Measurements from ENCODE around the gene FGD4.
"Not testable (repeated sequence)": the region's sequence is repeated elsewhere in the genome, so short reads cannot be mapped to it uniquely, and the experiment has no call there.

The FGD4 gene

DNA sequence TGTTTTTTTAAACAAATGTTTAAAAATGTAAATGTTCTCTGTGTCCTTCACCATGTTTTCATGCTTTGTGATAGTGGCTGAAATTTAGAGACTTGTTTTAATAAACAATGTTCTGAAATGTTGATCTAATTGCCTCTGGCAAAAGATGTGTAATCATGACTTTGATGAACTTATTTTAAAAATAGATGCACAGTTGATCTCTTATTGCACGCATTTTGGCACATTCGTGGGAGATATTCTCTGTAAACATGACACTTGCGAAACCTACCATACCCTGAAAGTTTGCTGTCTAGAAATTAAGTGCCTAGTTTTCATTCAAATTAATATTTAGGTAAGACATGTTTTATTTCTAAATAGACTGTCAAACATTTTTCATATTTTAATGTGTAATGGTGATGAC lies 160.1 kb downstream of the FGD4 start:
- Histone ChIP-seq H2BK15ac (ENCODE audit: low read length) (no peak overlapping the region), H3K18ac (ENCODE audit: low read length) (no peak overlapping the region), H2BK120ac (ENCODE audit: low read depth, low read length) (no peak overlapping the region), H4K8ac (ENCODE audit: low read depth, low read length) (no peak overlapping the region), H3K23ac (ENCODE audit: low read depth, low read length, poor library complexity) (no peak overlapping the region), H2AK5ac (ENCODE audit: low read depth, low read length) (no peak overlapping the region), H3K27ac (replicated peaks; ENCODE audit: low read length) (no peak overlapping the region), H2BK5ac (ENCODE audit: low read length) (no peak overlapping the region), H3K27me3 (ENCODE audit: control insufficient read depth in 3 of 3, insufficient read depth in 3 of 3, low read depth in 1 of 3, low read length in 3 of 3) (no peaks in the 10 kb centered on the region), H3K36me3 (replicated peaks in 1 of 2; ENCODE audit: control insufficient read depth in 2 of 2, insufficient read depth in 2 of 2, low read length in 2 of 2) (peaks cover 6% of the 10 kb centered on the region in 2 donors), H3K79me1 (ENCODE audit: low read depth, low read length) (peaks cover 6% of the 10 kb centered on the region), H3K4me3 (ENCODE audit: low read length in 2 of 2) (no peak overlapping the region), H3K9ac (ENCODE audit: low read depth, low read length, poor library complexity) (no peak overlapping the region), H3K4me1 (ENCODE audit: control insufficient read depth in 2 of 2, insufficient read depth in 1 of 2, low read depth in 1 of 2, low read length in 2 of 2) (peaks cover 5 to 8% of the 10 kb centered on the region in 2 donors), H3K4me2 (ENCODE audit: insufficient read depth, low read length, poor library complexity, severe bottlenecking) (no peak overlapping the region), H3K9me3 (replicated peaks in 1 of 2; ENCODE audit: control insufficient read depth in 2 of 2, insufficient read depth in 1 of 2, low read depth in 1 of 2, low read length in 2 of 2) (peaks cover 3 to 6% of the 10 kb centered on the region in 2 donors), H3K14ac (ENCODE audit: low read length) (no peak overlapping the region), H4K91ac (ENCODE audit: low read depth, low read length, poor library complexity) (no peak overlapping the region), H2AFZ (ENCODE audit: low read length) (no peak overlapping the region), H3K4ac (ENCODE audit: low read length) (no peak overlapping the region), H2BK12ac (ENCODE audit: low read length) (no peak overlapping the region)
- no CpG with 5 or more reads among the region's 3 CpGs for WGBS, 2 donors (ENCODE audit: extremely low coverage in 2 of 2, insufficient read length in 2 of 2, insufficient replicate concordance in 1 of 2)
- no peak for DNase-seq (ENCODE audit: low spot score)

GRCh38 chr12:32560520-32560919 lies 161.2 kb downstream of the FGD4 start:
- DNase-seq (ENCODE audit: low spot score): no peak
- peaks cover 5 to 8% of the 10 kb centered on the region in 2 donors for H3K4me1 ChIP-seq (ENCODE audit: control insufficient read depth in 2 of 2, insufficient read depth in 1 of 2, low read depth in 1 of 2, low read length in 2 of 2)

DNA sequence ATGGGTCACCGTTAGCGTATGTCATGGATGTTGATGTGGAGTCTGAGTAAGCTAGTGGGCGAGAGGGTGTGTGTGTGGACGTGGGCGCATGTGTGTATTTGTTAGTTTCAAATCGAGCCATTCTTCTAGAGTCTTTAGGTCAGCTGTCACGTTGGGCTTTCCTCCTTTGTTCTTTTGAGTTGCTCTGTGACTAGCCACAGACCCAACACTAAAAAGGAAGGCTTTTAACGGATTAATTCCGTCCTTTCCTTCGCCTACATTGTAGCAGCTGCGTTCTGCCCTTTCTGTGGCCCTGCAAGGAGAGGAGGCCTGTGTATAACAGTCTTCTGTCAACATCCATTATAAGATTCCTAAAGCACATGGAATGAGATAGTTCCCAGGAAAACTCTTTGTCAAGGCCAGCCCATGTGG lies 162.6 kb downstream of the FGD4 start:
- no peak overlapping the region for H3K4ac ChIP-seq (ENCODE audit: low read length)
- no peak overlapping the region for H3K14ac ChIP-seq (ENCODE audit: low read length)
- H2BK15ac ChIP-seq (ENCODE audit: low read length): no peak overlapping the region
- H3K9ac ChIP-seq (ENCODE audit: low read depth, low read length, poor library complexity): no peak overlapping the region
- peaks cover 10 to 30% of the 10 kb centered on the region in 2 donors for H3K36me3 ChIP-seq (replicated peaks in 1 of 2; ENCODE audit: control insufficient read depth in 2 of 2, insufficient read depth in 2 of 2, low read length in 2 of 2)
- H4K91ac ChIP-seq (ENCODE audit: low read depth, low read length, poor library complexity): no peak overlapping the region
- peaks cover 10 to 17% of the 10 kb centered on the region in 2 donors for H3K4me1 ChIP-seq (ENCODE audit: control insufficient read depth in 2 of 2, insufficient read depth in 1 of 2, low read depth in 1 of 2, low read length in 2 of 2)
- no peak overlapping the region for H3K23ac ChIP-seq (ENCODE audit: low read depth, low read length, poor library complexity)
- H2AK5ac ChIP-seq (ENCODE audit: low read depth, low read length): no peak overlapping the region
- H3K9me3 ChIP-seq (replicated peaks in 1 of 2; ENCODE audit: control insufficient read depth in 2 of 2, insufficient read depth in 1 of 2, low read depth in 1 of 2, low read length in 2 of 2): peaks cover 5 to 11% of the 10 kb centered on the region in 2 donors
- no peak overlapping the region for H3K4me3 ChIP-seq (ENCODE audit: low read length in 2 of 2)
- peak overlapping the region; percentile 87 for H3K27ac ChIP-seq (replicated peaks; ENCODE audit: low read length)
- no peak overlapping the region for H2BK5ac ChIP-seq (ENCODE audit: low read length)
- peaks cover 7% of the 10 kb centered on the region for H3K79me1 ChIP-seq (ENCODE audit: low read depth, low read length)
- H3K27me3 ChIP-seq (ENCODE audit: control insufficient read depth in 3 of 3, insufficient read depth in 3 of 3, low read depth in 1 of 3, low read length in 3 of 3): no peaks in the 10 kb centered on the region
- no peak overlapping the region for H4K8ac ChIP-seq (ENCODE audit: low read depth, low read length)
- H3K4me2 ChIP-seq (ENCODE audit: insufficient read depth, low read length, poor library complexity, severe bottlenecking): peak overlapping the region; percentile 29
- H2BK120ac ChIP-seq (ENCODE audit: low read depth, low read length): no peak overlapping the region
- no peak overlapping the region for H3K18ac ChIP-seq (ENCODE audit: low read length)
- H2BK12ac ChIP-seq (ENCODE audit: low read length): no peak overlapping the region
- no CpG with 5 or more reads among the region's 11 CpGs for WGBS, 2 donors (ENCODE audit: extremely low coverage in 2 of 2, insufficient read length in 2 of 2, insufficient replicate concordance in 1 of 2)
- DNase-seq (ENCODE audit: low spot score): peak; percentile 82
- no peak overlapping the region for H2AFZ ChIP-seq (ENCODE audit: low read length)

More at GRCh38 chr12:32560520-32560919, 161.2 kb downstream of the FGD4 start:
- H2BK120ac ChIP-seq (ENCODE audit: low read depth, low read length): no peak overlapping the region
- H2BK5ac ChIP-seq (ENCODE audit: low read length): no peak overlapping the region
- no peak overlapping the region for H3K9ac ChIP-seq (ENCODE audit: low read depth, low read length, poor library complexity)
- peaks cover 5 to 11% of the 10 kb centered on the region in 2 donors for H3K9me3 ChIP-seq (replicated peaks in 1 of 2; ENCODE audit: control insufficient read depth in 2 of 2, insufficient read depth in 1 of 2, low read depth in 1 of 2, low read length in 2 of 2)
- no peak overlapping the region for H3K4ac ChIP-seq (ENCODE audit: low read length)
- H2AFZ ChIP-seq (ENCODE audit: low read length): no peak overlapping the region
- H3K36me3 ChIP-seq (replicated peaks in 1 of 2; ENCODE audit: control insufficient read depth in 2 of 2, insufficient read depth in 2 of 2, low read length in 2 of 2): peaks cover 8 to 17% of the 10 kb centered on the region in 2 donors
- no peak overlapping the region for H4K91ac ChIP-seq (ENCODE audit: low read depth, low read length, poor library complexity)
- H3K27me3 ChIP-seq (ENCODE audit: control insufficient read depth in 3 of 3, insufficient read depth in 3 of 3, low read depth in 1 of 3, low read length in 3 of 3): no peaks in the 10 kb centered on the region
- peaks cover 6% of the 10 kb centered on the region for H3K79me1 ChIP-seq (ENCODE audit: low read depth, low read length)
- H3K18ac ChIP-seq (ENCODE audit: low read length): peak overlapping the region; percentile 48
- H2AK5ac ChIP-seq (ENCODE audit: low read depth, low read length): no peak overlapping the region
- H3K4me3 ChIP-seq (ENCODE audit: low read length in 2 of 2): no peak overlapping the region
- H2BK12ac ChIP-seq (ENCODE audit: low read length): no peak overlapping the region
- H3K23ac ChIP-seq (ENCODE audit: low read depth, low read length, poor library complexity): no peak overlapping the region
- no CpG with 5 or more reads among the region's 4 CpGs for WGBS, 2 donors (ENCODE audit: extremely low coverage in 2 of 2, insufficient read length in 2 of 2, insufficient replicate concordance in 1 of 2)
- H3K4me2 ChIP-seq (ENCODE audit: insufficient read depth, low read length, poor library complexity, severe bottlenecking): no peak overlapping the region
- no peak overlapping the region for H4K8ac ChIP-seq (ENCODE audit: low read depth, low read length)
- H2BK15ac ChIP-seq (ENCODE audit: low read length): no peak overlapping the region
- no peak overlapping the region for H3K27ac ChIP-seq (replicated peaks; ENCODE audit: low read length)
- no peak overlapping the region for H3K14ac ChIP-seq (ENCODE audit: low read length)

GRCh38 chr12:32562413-32562812 lies 163.1 kb downstream of the FGD4 start:
- not testable (repeated sequence) for H2BK15ac ChIP-seq (ENCODE audit: low read length); DNase-seq (ENCODE audit: low spot score); H3K27me3 ChIP-seq (ENCODE audit: control insufficient read depth in 3 of 3, insufficient read depth in 3 of 3, low read depth in 1 of 3, low read length in 3 of 3); H4K8ac ChIP-seq (ENCODE audit: low read depth, low read length); H2AK5ac ChIP-seq (ENCODE audit: low read depth, low read length); H3K4me2 ChIP-seq (ENCODE audit: insufficient read depth, low read length, poor library complexity, severe bottlenecking); H2AFZ ChIP-seq (ENCODE audit: low read length); H2BK120ac ChIP-seq (ENCODE audit: low read depth, low read length); H3K23ac ChIP-seq (ENCODE audit: low read depth, low read length, poor library complexity); H3K4ac ChIP-seq (ENCODE audit: low read length); H3K9ac ChIP-seq (ENCODE audit: low read depth, low read length, poor library complexity); H2BK12ac ChIP-seq (ENCODE audit: low read length); H3K79me1 ChIP-seq (ENCODE audit: low read depth, low read length); H3K18ac ChIP-seq (ENCODE audit: low read length); H2BK5ac ChIP-seq (ENCODE audit: low read length); H3K4me3 ChIP-seq (ENCODE audit: low read length in 2 of 2); H3K14ac ChIP-seq (ENCODE audit: low read length); H4K91ac ChIP-seq (ENCODE audit: low read depth, low read length, poor library complexity)
- H3K27ac ChIP-seq (replicated peaks; ENCODE audit: low read length): peak overlapping the region; percentile 87
- peaks cover 10 to 22% of the 10 kb centered on the region in 2 donors for H3K4me1 ChIP-seq (ENCODE audit: control insufficient read depth in 2 of 2, insufficient read depth in 1 of 2, low read depth in 1 of 2, low read length in 2 of 2)
- WGBS, 2 donors (ENCODE audit: extremely low coverage in 2 of 2, insufficient read length in 2 of 2, insufficient replicate concordance in 1 of 2): no CpG with 5 or more reads among the region's 6 CpGs
- peaks cover 10 to 30% of the 10 kb centered on the region in 2 donors for H3K36me3 ChIP-seq (replicated peaks in 1 of 2; ENCODE audit: control insufficient read depth in 2 of 2, insufficient read depth in 2 of 2, low read length in 2 of 2)
- peaks cover 5 to 11% of the 10 kb centered on the region in 2 donors for H3K9me3 ChIP-seq (replicated peaks in 1 of 2; ENCODE audit: control insufficient read depth in 2 of 2, insufficient read depth in 1 of 2, low read depth in 1 of 2, low read length in 2 of 2)

All from neuronal stem cell (in vitro differentiated cells).